Neural cell (in vitro differentiated cells): ENCODE results near the gene ZGLP1.

ENCODE experiments used
- CTCF ChIP-seq: fragments of 450-650 bp; IDR thresholded peaks from 2 replicates; pipeline ENCODE4 v1.5.1; 2014; ENCODE audit warnings: antibody characterized with exemption, mild to moderate bottlenecking, moderate library complexity; ENCODE audit not compliant: poor library complexity, severe bottlenecking
- EP300 ChIP-seq: fragments of 450-650 bp; conservative IDR thresholded peaks from 2 replicates; pipeline ENCODE4 v1.6.1; 2014; ENCODE audit warnings: antibody characterized with exemption, mild to moderate bottlenecking, moderate library complexity; ENCODE audit not compliant: poor library complexity, severe bottlenecking
- EZH2 ChIP-seq: fragments of 200-600, 300-800 bp; shearing (Covaris generic), sonication (generic); IDR thresholded peaks from 2 replicates; pipeline ENCODE4 v1.6.1; 2014; ENCODE audit warnings: antibody characterized with exemption, low read length, borderline replicate concordance, mild to moderate bottlenecking; ENCODE audit not compliant: insufficient read depth, poor library complexity, severe bottlenecking
- MXI1 ChIP-seq: fragments of 450-650 bp; conservative IDR thresholded peaks from 2 replicates; pipeline ENCODE4 v1.6.1; 2014; ENCODE audit warnings: antibody characterized with exemption, mild to moderate bottlenecking; ENCODE audit not compliant: poor library complexity, severe bottlenecking
- POLR2AphosphoS5 ChIP-seq: IDR thresholded peaks from 2 replicates; pipeline ENCODE4 v1.6.1; 2012
- RAD21 ChIP-seq: fragments of 450-650 bp; conservative IDR thresholded peaks from 2 replicates; pipeline ENCODE4 v1.6.1; 2014; ENCODE audit warnings: antibody characterized with exemption, mild to moderate bottlenecking, moderate library complexity
- REST ChIP-seq: IDR thresholded peaks from 2 replicates; pipeline ENCODE4 v1.6.1; 2012; ENCODE audit warnings: borderline replicate concordance
- SMC3 ChIP-seq: fragments of 450-650 bp; conservative IDR thresholded peaks from 2 replicates; pipeline ENCODE4 v1.6.1; 2014; ENCODE audit warnings: antibody characterized with exemption, mild to moderate bottlenecking, moderate library complexity; ENCODE audit not compliant: poor library complexity
- TAF1 ChIP-seq: IDR thresholded peaks from 2 replicates; pipeline ENCODE4 v1.6.1; 2012; ENCODE audit warnings: low read depth

GRCh38 chr19:10353793-10354391 lies 44.3 kb upstream of the ZGLP1 start:
- TF ChIP-seq EZH2 (no peak), EP300 (no peak), POLR2AphosphoS5 (no peak), CTCF (no peak), REST (no peak), RAD21 (no peak), SMC3 (no peak), MXI1 (no peak), TAF1 (no peak)
